SJSA1 (cell line): ENCODE data around the gene CISD3. TPM values are rescaled to one million over a fixed set of nuclear protein-coding genes. Genes with fewer than 3 reads are reported as not detected.

ENCODE experiments used
- DNase-seq, 2 experiments: peaks; one replicate each; pipeline ENCODE4 v3.0.0-alpha.2; 2015 to 2020; ENCODE audit warnings: low spot score in 2 of 2, low read depth in 1 of 2
- H3K27ac ChIP-seq: fragments of 250-450 bp; sonication (Bioruptor Pico); 2 replicates; pipeline ENCODE4 v1.5.1; 2020; ENCODE audit warnings: mild to moderate bottlenecking, moderate library complexity
- H3K27me3 ChIP-seq: fragments of 250-450 bp; sonication (Bioruptor Pico); replicated peaks from 2 replicates; pipeline ENCODE4 v1.5.1; 2020; ENCODE audit warnings: mild to moderate bottlenecking, moderate library complexity
- H3K36me3 ChIP-seq: fragments of 250-450 bp; sonication (Bioruptor Pico); 2 replicates; pipeline ENCODE4 v1.5.1; 2020; ENCODE audit warnings: mild to moderate bottlenecking
- H3K4me1 ChIP-seq: fragments of 250-450 bp; sonication (Bioruptor Pico); replicated peaks from 2 replicates; pipeline ENCODE4 v1.6.1; 2021; ENCODE audit warnings: mild to moderate bottlenecking
- H3K4me3 ChIP-seq: fragments of 250-450 bp; sonication (Bioruptor Pico); 2 replicates; pipeline ENCODE4 v1.5.1; 2020; ENCODE audit warnings: mild to moderate bottlenecking
- H3K9me3 ChIP-seq: fragments of 250-450 bp; sonication (Bioruptor Pico); replicated peaks from 2 replicates; pipeline ENCODE4 v1.5.1; 2020; ENCODE audit warnings: mild to moderate bottlenecking
- total RNA-seq: library from RNA; depleted of rRNA; stranded (reverse); fragments of >200 nt; shearing (Covaris generic); gene quantifications from 2 replicates; pipeline ENCODE4 v1.2.3, GENCODE V29; 2014

Gene CISD3
- total RNA-seq, 1 experiment from 2014 or later, result 6.1 TPM

DNA sequence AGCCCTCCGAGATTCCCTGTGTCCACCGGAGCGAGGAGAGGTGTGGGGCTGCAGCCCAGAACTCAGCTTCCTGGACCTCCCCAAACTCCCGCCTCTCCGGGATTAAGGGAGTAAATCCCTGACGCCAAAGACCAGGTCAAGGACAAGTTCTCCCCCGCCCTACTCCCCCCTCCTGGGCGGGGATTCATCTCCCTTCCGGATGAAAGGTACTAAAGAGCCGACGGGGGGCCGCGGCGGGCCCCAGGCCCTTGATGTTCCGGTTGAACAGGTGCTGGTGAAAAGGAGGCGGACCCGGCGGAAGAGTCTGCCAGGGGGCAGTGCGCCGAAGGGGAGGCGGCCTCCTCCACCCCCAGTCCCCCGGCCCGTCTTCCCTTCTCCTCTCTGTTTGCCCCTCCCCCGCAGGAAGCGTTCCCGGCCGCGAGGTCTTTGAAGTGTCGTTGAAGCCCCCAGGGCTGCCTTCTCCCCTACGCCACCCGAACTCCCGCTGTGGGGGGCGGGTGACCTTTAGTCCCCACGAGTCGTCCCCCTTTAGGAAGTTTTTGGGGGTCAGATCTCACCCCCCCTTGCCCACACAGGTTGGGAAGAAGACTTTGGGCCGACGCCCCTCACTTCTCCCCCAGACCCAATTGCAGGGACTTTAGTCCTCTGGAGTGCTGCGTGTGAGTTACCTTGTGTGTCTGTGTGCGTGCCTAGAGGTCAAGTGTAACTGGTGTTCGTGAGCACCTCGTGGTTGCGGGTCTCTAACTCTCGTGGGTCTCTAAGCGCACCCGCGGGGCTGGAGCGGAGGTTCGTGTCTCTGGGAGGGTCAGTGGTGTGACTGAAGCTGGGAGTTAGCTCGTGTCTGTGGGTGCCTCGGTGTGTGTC lies 26.2 kb upstream of the CISD3 start:
- Histone ChIP-seq H3K36me3 (peaks cover 5% of the 10 kb centered on the region), H3K9me3 (no peaks in the 10 kb centered on the region; the same call in 1 of the 2 replicates), H3K4me1 (peaks cover 39% of the 10 kb centered on the region), H3K4me3 (peak overlapping the region; percentile 84), H3K27me3 (no peaks in the 10 kb centered on the region), H3K27ac (peak overlapping the region; percentile 88)
- no peak for DNase-seq

DNA sequence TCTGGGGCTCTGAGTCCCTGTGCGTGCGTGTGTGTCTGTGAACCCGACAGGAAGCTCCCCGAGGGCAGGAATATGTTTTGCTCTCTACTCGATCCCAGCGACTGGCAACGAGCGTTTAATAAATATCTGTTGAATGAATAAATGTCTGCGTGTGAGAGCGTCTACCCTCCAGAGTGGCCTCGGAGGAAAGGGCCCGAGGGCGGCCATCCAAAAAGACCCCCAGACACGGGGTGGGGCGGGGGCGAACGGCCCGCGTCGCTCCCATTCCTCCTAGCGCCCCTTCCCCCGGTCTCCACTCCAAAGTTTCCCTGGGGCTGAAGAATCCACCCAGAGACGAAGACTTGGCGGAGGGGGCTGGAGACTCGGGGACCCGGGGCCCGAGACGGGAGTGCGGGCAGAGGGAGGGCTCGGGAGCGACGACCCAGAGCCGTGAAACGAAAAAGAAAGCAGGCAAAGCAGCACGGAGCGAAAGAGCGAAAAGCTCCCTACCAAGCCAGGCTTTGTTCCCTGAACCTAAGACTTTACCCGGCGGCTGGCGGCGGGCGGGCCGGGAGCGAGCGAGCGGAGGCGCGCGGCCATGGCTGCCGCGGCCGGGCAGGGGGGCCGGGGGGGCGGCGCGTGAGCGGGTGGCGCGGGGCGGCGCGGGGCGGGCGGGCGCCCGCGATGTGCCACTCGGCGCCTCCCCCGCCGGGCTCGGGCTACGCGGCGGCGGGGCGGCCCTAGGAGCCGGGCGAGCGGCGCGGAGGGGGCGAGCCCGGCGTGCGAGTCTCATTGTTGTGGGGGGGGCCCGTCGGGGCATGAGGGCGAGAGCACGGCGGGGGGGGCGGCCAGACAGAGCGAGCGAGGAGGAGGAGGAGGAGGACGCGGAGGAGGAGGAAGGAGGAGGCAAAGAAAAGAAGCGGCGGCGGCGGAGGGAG lies 25.3 kb upstream of the CISD3 start, which contains the start of gene MLLT6:
Gene MLLT6, plus strand, starts transcription at position 668 of the 917 bp plus-strand sequence. CDS start 360 bp downstream, outside the sequence.
- H3K9me3 ChIP-seq, result no peaks in the 10 kb centered on the region; the same call in 1 of the 2 replicates
- DNase-seq, result peak; percentile 49 to 77
- peaks cover 39% of the 10 kb centered on the region for H3K4me1 ChIP-seq
- H3K27me3 ChIP-seq, result no peaks in the 10 kb centered on the region
- H3K27ac ChIP-seq, result peak within 1 kb of the TSS; percentile 88
- H3K4me3 ChIP-seq, result peak within 1 kb of the TSS; percentile 84
- H3K36me3 ChIP-seq, result peaks cover 14% of the 10 kb centered on the region

DNA sequence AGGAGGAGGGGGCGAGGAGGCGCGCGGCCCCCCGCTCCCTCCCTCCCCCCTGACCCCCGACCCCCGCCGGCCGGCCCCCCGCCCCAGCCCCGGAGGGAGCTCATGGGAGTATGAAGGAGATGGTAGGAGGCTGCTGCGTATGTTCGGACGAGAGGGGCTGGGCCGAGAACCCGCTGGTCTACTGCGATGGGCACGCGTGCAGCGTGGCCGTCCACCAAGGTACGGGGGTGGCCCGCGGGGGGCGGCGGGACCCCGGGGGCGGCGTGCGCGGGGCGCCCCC lies 24.7 kb upstream of the CISD3 start:
- no peaks in the 10 kb centered on the region for H3K27me3 ChIP-seq

DNA sequence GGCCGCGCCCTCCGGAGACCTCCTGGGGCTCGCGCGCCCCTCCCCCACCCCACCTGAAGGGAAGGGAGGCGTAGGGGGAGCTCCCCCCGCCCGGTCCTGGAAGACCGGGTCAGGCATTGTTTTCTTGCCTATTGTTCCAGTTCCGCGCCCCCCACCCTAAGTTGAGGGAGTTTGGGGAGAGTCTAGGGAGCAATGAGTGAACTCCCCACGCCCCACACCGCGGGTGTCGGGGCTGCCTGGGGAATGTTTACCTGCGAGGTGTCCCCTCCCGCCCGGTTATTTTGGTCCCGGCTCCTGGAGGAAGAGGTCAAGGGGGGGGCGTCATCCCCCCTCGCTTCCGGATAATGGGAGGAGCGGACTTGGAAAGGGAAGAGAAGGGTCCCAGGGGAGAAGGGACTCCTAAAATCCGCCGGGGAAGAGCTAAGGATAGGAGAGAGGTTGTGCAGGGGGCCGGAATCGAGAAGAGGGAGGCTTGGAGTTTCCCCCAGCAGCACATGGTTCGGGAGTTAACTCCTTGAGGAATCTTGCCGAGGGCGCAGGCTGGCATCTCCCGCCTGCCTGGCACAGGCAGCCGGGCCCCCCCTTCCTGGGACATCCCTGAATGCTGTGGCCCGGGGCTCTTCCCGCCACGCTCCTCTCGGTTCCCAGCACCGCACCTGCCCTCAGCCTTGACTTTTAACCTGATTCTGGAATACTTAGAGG lies 24.2 kb upstream of the CISD3 start:
- Histone ChIP-seq H3K27me3 (no peaks in the 10 kb centered on the region), H3K27ac (no peak overlapping the region), H3K4me1 (peaks cover 39% of the 10 kb centered on the region), H3K9me3 (no peaks in the 10 kb centered on the region; the same call in 1 of the 2 replicates), H3K36me3 (peaks cover 14% of the 10 kb centered on the region), H3K4me3 (peak overlapping the region; percentile 84)
- peak in 1 of 2 experiments; percentile 51 for DNase-seq

More for the DNA sequence above, 24.7 kb upstream of the CISD3 start:
- H3K36me3 ChIP-seq, result peaks cover 14% of the 10 kb centered on the region
- no peaks in the 10 kb centered on the region; the same call in 1 of the 2 replicates for H3K9me3 ChIP-seq
- H3K4me1 ChIP-seq, result peaks cover 39% of the 10 kb centered on the region
- no peak for DNase-seq
- peak overlapping the region; percentile 84 for H3K4me3 ChIP-seq
- H3K27ac ChIP-seq, result no peak overlapping the region

DNA sequence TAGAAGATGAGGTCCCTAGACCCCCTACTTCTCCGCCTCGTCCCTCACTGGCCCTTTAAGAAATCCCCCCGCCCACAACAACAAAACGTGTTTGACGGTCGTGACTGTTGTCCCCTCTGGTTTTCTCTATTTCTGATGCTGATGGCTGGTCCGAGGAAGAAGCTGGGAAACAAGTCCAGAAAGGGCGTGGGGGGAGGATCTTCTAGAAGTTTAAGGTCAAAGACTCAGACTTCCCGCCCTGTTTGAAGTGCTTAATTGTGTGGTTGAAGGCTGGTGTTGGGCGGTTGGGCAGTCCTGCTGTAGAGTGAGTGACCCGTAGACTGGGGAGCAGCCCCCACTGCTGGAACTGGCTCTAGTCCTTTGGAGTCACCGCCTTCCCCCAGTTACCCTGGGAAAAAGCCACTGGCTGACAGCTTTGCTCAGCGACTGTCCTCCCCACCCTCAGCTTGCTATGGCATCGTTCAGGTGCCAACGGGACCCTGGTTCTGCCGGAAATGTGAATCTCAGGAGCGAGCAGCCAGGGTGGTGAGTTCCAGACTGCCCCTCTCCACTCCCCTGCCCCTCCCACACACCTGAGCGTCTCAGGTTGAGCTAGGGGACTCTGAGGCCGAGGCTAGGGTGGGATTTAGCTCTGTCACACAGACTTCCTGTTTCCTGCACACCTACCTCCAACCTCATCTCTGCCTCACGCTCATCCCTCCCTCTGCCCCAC lies 23.5 kb upstream of the CISD3 start:
- Histone ChIP-seq H3K27me3 (no peaks in the 10 kb centered on the region), H3K4me3 (peak overlapping the region; percentile 84), H3K36me3 (peaks cover 14% of the 10 kb centered on the region), H3K27ac (no peak overlapping the region), H3K4me1 (peaks cover 32% of the 10 kb centered on the region), H3K9me3 (no peaks in the 10 kb centered on the region; the same call in 1 of the 2 replicates)
- no peak for DNase-seq

DNA sequence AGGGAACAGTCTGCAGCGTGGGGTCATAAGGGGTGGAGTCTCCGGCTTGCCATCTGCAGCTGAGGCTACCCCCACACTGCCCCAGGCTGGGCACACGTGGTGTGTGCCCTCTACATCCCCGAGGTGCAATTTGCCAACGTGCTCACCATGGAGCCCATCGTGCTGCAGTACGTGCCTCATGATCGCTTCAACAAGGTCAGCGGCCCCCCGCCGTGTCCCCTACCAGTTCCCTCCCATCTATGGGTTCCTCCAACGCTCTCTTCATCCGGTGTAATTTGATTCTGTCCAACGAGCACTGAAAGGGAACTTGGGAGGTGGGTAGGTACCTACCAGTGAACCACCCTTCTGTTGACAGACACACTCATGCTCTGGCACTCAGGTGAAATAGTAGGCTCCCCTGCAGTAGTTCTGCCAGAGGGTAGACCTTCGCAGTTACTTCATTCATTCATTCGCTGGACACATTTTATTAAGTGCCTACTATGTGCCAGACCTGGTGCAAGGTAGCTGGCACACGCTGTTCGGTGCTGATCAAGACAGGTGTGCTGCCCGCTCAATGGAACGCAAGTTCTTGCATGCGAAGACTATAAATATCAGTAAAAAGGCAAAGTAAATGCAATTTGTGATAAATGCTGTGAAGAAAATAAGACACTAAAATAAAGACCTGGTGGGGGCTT lies 22.3 kb upstream of the CISD3 start:
- Histone ChIP-seq H3K4me3 (no peak overlapping the region), H3K36me3 (peaks cover 19% of the 10 kb centered on the region), H3K27me3 (no peaks in the 10 kb centered on the region), H3K4me1 (peaks cover 24% of the 10 kb centered on the region), H3K9me3 (no peaks in the 10 kb centered on the region; the same call in 1 of the 2 replicates), H3K27ac (no peak overlapping the region)
- no peak for DNase-seq

DNA sequence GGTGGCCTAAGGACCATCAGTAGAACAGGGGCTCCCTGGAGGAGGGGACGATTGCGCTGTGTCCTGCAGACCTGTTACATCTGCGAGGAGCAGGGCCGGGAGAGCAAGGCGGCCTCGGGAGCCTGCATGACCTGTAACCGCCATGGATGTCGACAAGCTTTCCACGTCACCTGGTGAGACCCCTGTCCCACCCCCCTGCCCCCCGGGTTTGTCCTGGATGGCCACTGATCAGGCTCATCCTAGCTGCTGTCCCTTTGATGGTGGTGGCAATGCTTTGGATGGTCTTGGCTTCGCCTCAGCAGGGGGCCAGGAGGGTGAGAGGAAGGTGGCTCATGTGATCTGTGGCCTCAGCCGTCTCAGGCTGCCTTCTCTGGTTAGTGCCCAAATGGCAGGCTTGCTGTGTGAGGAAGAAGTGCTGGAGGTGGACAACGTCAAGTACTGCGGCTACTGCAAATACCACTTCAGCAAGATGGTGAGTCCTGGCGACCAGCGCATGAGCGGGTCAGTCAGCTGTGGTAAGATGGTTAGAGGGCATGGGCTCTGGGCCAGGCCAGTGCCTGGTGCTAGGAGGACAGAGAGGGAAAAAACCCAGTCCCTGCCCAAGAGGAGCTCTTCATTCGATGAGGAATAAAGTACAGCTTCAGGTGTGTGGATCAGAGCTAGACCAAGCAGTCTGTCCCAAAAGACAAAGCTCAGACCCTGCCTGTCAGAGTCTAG lies 20.9 kb upstream of the CISD3 start:
- peaks cover 16% of the 10 kb centered on the region for H3K4me1 ChIP-seq
- no peak overlapping the region for H3K27ac ChIP-seq
- H3K27me3 ChIP-seq, result no peaks in the 10 kb centered on the region
- no peak overlapping the region for H3K4me3 ChIP-seq
- H3K36me3 ChIP-seq, result peaks cover 28% of the 10 kb centered on the region
- no peak for DNase-seq
- no peaks in the 10 kb centered on the region; the same call in 1 of the 2 replicates for H3K9me3 ChIP-seq

DNA sequence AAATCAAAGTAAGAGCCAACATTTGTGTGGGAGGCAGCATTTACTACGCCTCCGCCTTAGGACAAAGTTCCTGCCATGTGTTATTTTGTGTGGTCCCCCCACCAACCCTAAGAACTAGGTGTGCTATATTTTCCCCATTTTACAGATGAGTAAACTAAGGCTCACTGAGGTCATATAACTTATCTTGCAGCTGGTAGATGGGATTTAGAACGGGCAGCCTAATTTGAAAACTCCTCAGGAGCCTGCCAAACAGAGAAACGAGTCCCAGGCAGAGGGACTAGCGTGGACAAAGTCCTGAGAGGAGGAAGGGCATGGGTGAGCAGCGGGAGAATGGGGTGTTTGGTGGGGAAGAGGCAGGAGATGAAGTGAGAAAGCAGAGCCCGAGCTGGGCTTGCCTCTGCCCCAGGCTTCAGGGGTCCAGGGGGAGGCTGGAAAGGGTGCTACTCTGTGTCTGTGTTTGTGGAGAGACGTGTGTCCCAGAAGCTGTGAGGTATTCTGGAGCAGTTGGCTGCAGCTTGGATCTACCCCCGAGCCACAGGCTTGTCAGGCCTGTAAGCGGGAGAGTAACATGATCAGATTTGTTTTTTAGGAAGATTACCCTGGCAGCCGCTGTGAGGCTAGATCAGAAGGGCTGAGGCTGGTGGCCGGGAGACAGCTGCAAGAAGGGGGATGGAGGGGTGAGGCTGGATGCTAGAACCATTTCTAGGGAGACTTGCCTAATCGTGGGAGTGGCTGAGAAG lies 20.1 kb upstream of the CISD3 start:
- peaks cover 11% of the 10 kb centered on the region for H3K4me1 ChIP-seq
- H3K4me3 ChIP-seq, result no peak overlapping the region
- DNase-seq, result no peak
- no peaks in the 10 kb centered on the region for H3K9me3 ChIP-seq
- no peaks in the 10 kb centered on the region for H3K27me3 ChIP-seq
- H3K36me3 ChIP-seq, result peaks cover 25% of the 10 kb centered on the region
- H3K27ac ChIP-seq, result no peak overlapping the region

DNA sequence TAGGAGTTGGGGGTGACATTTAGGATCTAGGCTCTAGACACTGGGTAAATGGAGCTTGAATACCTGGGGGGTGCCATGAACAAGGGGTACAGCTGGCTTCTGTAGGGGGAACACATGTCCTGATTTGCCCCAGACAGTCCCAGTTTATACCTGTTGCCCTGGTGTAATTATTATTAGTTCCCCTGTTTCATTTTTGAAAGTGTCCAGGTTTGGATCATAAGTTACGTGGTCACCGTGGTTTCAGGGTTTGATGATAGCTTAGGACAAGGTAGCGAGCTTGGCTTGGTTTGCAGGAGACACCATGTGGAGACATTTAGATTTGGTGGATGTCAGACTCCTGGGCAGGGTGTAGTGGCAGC lies 19.6 kb upstream of the CISD3 start:
- Histone ChIP-seq H3K27me3 (no peaks in the 10 kb centered on the region), H3K36me3 (peaks cover 25% of the 10 kb centered on the region), H3K4me1 (peaks cover 11% of the 10 kb centered on the region), H3K27ac (no peak overlapping the region), H3K4me3 (no peak overlapping the region), H3K9me3 (no peaks in the 10 kb centered on the region)
- DNase-seq, result no peak

DNA sequence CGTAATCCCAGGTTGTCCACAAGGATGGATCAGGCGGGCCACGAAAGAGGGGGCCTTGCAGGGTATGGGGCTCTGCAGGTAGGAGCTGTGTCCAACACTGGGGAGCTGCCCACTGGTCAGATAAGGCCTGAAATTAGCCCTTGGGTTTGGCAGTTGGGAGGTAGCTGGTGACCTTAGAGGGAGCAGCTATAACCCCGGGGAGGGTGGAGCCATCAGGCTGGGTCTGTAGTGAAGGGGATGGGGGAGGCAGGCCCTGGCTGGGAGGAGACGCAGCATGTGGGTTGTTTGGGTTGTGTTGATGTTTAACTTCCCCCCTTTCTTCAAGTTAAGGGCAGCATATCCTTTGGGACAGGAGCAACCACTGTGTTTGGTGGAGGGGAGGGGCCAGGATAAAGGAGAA lies 19.2 kb upstream of the CISD3 start:
- Histone ChIP-seq H3K36me3 (peaks cover 25% of the 10 kb centered on the region), H3K27ac (no peak overlapping the region), H3K4me3 (no peak overlapping the region), H3K4me1 (peaks cover 8% of the 10 kb centered on the region), H3K9me3 (no peaks in the 10 kb centered on the region), H3K27me3 (no peaks in the 10 kb centered on the region)
- no peak for DNase-seq

DNA sequence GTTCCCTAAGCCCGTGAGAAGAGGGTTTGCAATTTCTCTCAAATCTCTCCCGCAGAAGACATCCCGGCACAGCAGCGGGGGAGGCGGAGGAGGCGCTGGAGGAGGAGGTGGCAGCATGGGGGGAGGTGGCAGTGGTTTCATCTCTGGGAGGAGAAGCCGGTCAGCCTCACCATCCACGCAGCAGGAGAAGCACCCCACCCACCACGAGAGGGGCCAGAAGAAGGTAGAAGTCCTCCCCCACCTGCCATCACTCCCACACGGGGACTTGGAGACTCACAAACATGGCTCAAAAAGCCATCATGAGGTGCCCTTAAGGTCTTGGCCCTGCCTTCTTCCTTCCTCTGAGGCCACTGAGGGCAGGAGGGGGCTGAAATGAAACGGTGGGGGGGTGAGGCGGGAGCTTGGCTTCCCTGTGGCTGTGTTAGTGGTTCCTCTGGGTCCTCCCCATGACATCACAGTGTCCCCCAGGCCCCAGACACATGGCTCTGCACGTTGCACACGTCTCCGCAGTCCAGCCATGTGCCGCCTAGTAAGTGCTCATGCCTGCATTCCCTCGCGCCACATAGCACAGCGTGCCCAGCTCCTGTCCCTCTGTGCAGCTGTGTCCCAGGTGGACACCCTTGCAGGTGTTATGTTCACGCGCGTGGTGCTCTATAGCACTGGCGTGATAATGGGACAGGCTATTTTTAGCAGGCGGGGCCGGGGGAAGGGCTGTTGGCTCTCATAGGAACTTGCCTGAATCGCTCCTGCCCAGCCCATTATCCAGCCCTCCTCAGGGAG lies 18.2 kb upstream of the CISD3 start:
- H3K27me3 ChIP-seq, result no peaks in the 10 kb centered on the region
- H3K36me3 ChIP-seq, result peaks cover 31% of the 10 kb centered on the region
- no peak for DNase-seq
- no peak overlapping the region for H3K4me3 ChIP-seq
- H3K4me1 ChIP-seq, result no peaks in the 10 kb centered on the region
- no peak overlapping the region for H3K27ac ChIP-seq
- H3K9me3 ChIP-seq, result no peaks in the 10 kb centered on the region
